ENCODE measurements around the gene FOXB1.

FOXB1 gene

DNA sequence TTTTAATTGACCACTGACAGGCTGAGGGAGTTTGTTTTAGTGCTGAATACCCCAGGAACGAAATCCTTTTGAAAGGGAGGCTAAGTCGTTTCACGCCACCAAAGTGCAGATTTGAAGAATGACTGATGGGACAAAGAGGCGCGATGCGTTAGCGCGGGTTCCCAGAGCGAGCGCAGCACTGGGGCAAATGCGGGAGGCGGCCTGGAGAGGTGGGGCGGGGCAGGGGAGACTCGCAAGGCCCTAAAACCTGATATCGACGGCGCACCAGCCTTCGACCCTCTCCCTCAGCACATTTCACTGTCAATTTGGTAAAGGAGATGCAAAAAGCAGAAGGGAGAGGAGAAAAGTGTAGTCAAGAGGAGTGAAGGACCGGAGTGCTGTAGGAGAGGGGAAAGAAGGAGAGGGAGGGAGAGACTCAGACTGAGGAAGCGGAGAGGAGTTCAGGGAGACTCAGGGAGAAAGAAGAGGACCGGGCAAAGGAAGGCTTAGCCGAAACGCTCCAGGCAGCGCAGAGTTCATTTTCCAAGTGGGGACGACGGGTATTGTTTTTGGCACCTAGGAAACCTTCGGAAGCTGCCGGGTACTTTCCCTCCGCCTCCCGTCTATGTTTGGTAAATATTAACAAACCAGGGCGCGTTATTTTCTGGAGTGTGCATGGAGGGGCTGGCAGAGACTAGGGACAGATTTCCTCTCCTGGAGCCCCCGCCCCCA lies 3.8 kb upstream of the FOXB1 start:
- Histone ChIP-seq H3K9me3 (ENCODE audit: insufficient read depth, low read depth, low read length) (no peaks in the 10 kb centered on the region), H3K27ac (ENCODE audit: low read length) (no peak overlapping the region), H3K4me3 (ENCODE audit: low read length) (peak overlapping the region; percentile 77), H3K4me1 (ENCODE audit: insufficient read depth, low read length) (peaks cover 38% of the 10 kb centered on the region; the same call in 1 of the 2 replicates), H3K27me3 (ENCODE audit: insufficient read depth, low read length) (peaks cover 98% of the 10 kb centered on the region), H3K9ac (ENCODE audit: low read depth, low read length) (peak overlapping the region; percentile 76; the same call in 1 of the 2 replicates), H3K36me3 (ENCODE audit: insufficient read depth, low read depth, low read length) (no peaks in the 10 kb centered on the region)

DNA sequence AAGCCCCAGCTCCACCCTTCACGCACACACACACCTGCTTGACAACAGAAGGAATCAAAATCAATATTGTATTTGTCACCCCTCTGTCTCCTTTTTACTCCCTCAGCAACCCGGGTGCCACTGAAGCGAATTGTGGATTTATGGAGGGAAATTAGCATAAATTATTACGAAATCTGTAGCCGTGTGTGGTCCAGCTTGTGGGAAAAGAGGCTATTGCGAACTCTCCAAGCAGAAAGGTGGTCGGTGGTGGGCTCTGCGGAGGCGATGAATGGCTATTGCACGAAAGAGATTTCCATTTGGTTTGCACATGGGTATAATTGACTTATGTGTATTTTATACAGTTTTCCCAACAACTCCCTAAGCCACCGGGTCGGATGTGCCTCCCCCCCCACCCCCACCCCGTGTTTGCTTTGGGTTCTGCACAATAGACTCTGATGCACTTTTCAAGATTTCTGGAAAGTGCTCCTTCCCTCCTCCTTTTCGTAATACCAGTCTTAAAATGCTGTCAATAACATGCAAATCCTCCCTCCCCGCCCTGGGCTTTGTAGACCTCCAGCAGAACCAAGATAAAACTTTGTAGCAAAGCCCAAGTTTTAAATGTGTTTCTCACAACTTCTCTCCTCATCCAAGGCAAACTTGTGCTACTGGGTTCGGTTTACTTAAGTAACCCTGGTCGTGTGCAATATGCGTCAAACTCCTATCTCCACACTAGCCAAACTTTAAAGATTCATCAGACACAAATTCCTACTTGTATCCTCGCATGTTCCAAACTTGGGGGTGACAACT lies 3.1 kb upstream of the FOXB1 start:
- Histone ChIP-seq H3K27ac (ENCODE audit: low read length) (no peak overlapping the region), H3K4me1 (ENCODE audit: insufficient read depth, low read length) (peaks cover 35% of the 10 kb centered on the region; the same call in 1 of the 2 replicates), H3K27me3 (ENCODE audit: insufficient read depth, low read length) (peaks cover 98% of the 10 kb centered on the region), H3K9ac (ENCODE audit: low read depth, low read length) (peak overlapping the region; percentile 34; the same call in 1 of the 2 replicates), H3K9me3 (ENCODE audit: insufficient read depth, low read depth, low read length) (no peaks in the 10 kb centered on the region), H3K4me3 (ENCODE audit: low read length) (peak overlapping the region; percentile 77), H3K36me3 (ENCODE audit: insufficient read depth, low read depth, low read length) (no peaks in the 10 kb centered on the region)

DNA sequence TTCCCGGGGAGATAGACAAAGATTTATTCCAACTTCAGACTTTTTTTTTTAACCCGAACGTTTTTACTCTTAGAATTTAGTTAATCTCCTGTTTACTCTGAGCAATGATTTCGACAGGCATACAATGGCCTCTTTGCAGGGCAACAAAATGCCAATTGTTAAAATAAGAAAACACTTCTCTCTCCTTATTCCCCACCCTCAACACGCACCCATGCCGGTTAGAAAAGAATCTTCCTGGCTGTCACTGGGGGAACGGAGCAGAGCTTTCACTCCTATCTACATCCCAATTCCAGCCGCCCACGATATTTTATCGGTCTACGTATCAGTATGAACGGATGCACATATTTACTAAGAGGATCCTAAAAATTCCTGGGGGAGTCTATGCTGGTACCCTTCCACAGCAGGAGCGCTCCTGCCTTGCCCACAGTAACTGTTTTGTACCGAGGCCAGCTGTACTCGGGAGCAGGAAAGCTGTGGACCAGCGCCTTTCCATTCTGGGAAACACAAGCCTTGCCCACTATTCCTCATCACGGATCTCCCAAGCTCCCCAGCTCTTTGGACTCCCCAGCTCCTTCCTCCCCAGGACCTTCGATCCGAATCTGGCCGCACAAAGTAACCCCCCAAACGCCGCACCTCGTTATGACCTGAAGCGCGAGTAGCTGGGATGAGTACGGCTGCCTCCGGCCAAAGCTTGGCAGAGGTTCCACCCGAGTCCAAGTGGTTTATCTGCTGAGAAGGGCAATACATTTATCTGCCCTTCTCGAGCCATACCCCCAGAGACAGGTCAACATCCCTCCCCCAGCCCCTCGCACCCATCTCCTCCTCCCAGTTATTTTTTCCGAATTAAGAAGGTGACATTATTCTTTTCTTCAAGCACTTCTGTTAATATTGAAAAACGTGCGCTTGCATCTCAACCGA lies 2.2 kb upstream of the FOXB1 start:
- H3K9me3 ChIP-seq (ENCODE audit: insufficient read depth, low read depth, low read length) = no peaks in the 10 kb centered on the region
- peaks cover 37% of the 10 kb centered on the region; the same call in 1 of the 2 replicates for H3K4me1 ChIP-seq (ENCODE audit: insufficient read depth, low read length)
- H3K27me3 ChIP-seq (ENCODE audit: insufficient read depth, low read length) = peaks cover 97% of the 10 kb centered on the region
- H3K4me3 ChIP-seq (ENCODE audit: low read length) = peak overlapping the region; percentile 77
- H3K9ac ChIP-seq (ENCODE audit: low read depth, low read length) = peak overlapping the region; percentile 34; the same call in 1 of the 2 replicates
- H3K36me3 ChIP-seq (ENCODE audit: insufficient read depth, low read depth, low read length) = no peaks in the 10 kb centered on the region
- no peak overlapping the region for H3K27ac ChIP-seq (ENCODE audit: low read length)

DNA sequence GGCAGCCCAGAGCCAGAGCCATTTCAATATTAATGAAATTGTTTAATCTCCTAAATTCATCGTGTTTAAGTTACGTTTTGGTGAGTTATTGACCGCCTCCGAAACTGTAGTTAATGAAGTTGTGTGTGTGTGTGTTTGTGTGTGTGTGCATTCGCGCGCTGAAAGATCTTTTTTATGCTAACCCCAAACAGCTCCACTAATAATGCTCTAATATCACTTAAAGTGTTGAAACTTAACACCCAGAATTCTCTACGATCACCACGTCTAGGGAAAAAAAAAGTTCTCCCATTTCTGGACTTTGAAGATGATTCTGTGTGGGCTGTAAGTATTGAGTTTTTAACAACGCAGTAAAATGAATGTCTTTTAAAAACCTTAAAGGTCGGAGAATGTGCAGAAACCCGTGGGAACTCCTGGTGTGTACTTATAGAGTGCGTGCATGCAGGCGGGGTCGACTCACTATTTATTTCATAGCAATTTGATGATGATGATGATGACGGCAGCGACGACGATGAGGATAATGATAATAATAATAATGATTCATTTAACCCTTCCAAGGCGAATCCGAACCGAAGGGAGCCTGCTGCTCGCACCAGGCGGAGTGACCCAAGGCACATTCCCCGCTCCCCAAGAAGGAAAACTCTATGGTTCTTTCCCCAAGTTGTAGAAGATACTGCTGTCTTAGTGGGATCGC lies 1.4 kb upstream of the FOXB1 start:
- H3K27me3 ChIP-seq (ENCODE audit: insufficient read depth, low read length) = peaks cover 95% of the 10 kb centered on the region
- H3K9me3 ChIP-seq (ENCODE audit: insufficient read depth, low read depth, low read length) = no peaks in the 10 kb centered on the region
- peaks cover 40% of the 10 kb centered on the region; the same call in 1 of the 2 replicates for H3K4me1 ChIP-seq (ENCODE audit: insufficient read depth, low read length)
- H3K27ac ChIP-seq (ENCODE audit: low read length) = no peak overlapping the region
- H3K4me3 ChIP-seq (ENCODE audit: low read length) = peak overlapping the region; percentile 77
- no peaks in the 10 kb centered on the region for H3K36me3 ChIP-seq (ENCODE audit: insufficient read depth, low read depth, low read length)
- H3K9ac ChIP-seq (ENCODE audit: low read depth, low read length) = peak overlapping the region; percentile 34; the same call in 1 of the 2 replicates

DNA sequence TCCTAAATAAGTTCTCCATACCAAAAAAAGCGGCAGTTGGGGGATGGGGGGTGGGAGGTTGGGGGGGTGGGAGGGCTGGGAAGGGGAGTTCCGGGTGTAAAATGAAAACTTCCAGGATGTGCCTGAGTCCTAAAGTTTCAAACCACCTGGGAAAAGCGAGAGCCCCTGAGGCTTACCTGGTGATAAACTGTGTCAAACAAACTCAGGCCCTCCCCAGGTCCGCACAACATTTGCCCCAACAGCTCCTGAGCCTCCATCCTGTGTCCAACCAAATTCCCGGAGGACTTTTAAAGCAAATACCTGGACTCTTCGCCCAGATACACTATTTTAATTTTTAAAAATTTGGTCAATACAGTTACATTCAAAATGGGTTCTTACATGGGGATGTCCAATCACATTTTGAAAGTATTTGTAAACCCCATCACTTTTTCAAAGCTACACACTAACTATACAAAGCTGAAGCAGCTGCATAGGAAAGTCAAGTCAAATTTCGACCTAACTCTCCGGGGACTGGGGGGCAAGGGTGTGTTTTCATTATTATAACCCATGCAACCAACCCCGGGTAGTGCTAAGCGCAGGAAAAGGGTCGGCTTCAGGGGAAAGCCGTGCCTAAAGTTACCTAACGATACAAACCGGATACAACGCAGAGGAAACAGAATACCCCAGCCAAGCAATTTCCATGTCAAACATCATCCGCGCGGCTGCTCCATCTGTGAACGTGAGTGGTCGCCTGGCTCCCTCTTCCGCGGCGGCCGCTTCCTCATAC lies 685 bp upstream of the FOXB1 start:
- Histone ChIP-seq H3K9ac (ENCODE audit: low read depth, low read length) (peak overlapping the region; percentile 17; the same call in 1 of the 2 replicates), H3K9me3 (ENCODE audit: insufficient read depth, low read depth, low read length) (no peaks in the 10 kb centered on the region), H3K27me3 (ENCODE audit: insufficient read depth, low read length) (peaks cover 95% of the 10 kb centered on the region), H3K4me3 (ENCODE audit: low read length) (peak overlapping the region; percentile 77), H3K27ac (ENCODE audit: low read length) (no peak overlapping the region), H3K36me3 (ENCODE audit: insufficient read depth, low read depth, low read length) (no peaks in the 10 kb centered on the region), H3K4me1 (ENCODE audit: insufficient read depth, low read length) (peaks cover 40% of the 10 kb centered on the region; the same call in 1 of the 2 replicates)

DNA sequence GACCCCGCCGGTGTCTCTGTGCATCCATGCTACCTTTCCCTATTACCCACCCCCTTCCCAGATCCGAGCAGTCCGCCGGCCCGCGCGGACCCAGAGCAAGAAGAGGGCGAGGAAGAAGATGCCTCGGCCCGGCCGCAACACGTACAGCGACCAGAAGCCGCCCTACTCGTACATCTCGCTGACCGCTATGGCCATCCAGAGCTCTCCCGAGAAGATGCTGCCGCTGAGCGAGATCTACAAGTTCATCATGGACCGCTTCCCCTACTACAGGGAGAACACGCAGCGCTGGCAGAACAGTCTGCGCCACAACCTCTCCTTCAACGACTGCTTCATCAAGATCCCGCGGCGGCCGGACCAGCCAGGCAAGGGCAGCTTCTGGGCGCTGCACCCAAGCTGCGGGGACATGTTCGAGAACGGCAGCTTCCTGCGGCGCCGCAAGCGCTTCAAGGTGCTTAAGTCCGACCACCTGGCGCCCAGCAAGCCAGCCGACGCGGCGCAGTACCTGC lies 788 bp downstream of the FOXB1 start:
- H3K27ac ChIP-seq (ENCODE audit: low read length) = no peak overlapping the region
- peak overlapping the region; percentile 74 for H3K4me3 ChIP-seq (ENCODE audit: low read length)
- peaks cover 91% of the 10 kb centered on the region for H3K27me3 ChIP-seq (ENCODE audit: insufficient read depth, low read length)
- peak overlapping the region; percentile 60; the same call in 1 of the 2 replicates for H3K9ac ChIP-seq (ENCODE audit: low read depth, low read length)
- H3K4me1 ChIP-seq (ENCODE audit: insufficient read depth, low read length) = peaks cover 46% of the 10 kb centered on the region; the same call in 1 of the 2 replicates
- no peaks in the 10 kb centered on the region for H3K9me3 ChIP-seq (ENCODE audit: insufficient read depth, low read depth, low read length)
- no peaks in the 10 kb centered on the region for H3K36me3 ChIP-seq (ENCODE audit: insufficient read depth, low read depth, low read length)

DNA sequence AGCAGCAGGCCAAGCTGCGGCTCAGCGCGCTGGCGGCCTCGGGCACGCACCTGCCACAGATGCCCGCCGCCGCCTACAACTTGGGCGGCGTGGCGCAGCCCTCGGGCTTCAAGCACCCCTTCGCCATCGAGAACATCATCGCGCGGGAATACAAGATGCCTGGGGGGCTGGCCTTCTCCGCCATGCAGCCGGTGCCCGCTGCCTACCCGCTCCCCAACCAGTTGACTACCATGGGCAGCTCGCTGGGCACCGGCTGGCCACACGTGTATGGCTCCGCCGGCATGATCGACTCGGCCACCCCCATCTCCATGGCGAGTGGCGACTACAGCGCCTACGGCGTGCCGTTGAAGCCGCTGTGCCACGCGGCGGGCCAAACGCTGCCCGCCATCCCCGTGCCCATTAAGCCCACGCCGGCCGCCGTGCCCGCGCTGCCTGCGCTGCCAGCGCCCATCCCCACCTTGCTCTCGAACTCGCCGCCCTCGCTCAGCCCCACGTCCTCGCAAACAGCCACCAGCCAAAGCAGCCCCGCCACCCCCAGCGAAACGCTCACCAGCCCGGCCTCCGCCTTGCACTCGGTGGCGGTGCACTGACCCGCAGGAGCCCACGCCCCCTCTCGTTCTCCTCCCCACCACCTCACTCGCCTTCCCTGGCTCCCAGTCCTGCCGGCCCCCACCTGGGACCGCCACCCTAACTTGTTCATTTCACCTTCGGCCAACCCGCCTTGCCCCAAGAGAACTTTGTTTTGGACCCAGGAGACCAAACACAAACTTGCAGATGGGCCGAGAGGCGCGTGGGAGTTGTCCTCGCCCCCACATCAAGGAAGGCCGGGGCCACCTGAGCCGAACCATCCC lies 1.5 kb downstream of the FOXB1 start:
- Histone ChIP-seq H3K27me3 (ENCODE audit: insufficient read depth, low read length) (peaks cover 91% of the 10 kb centered on the region), H3K4me1 (ENCODE audit: insufficient read depth, low read length) (peaks cover 50% of the 10 kb centered on the region; the same call in 1 of the 2 replicates), H3K9ac (ENCODE audit: low read depth, low read length) (peak overlapping the region; percentile 60; the same call in 1 of the 2 replicates), H3K4me3 (ENCODE audit: low read length) (peak overlapping the region; percentile 74), H3K36me3 (ENCODE audit: insufficient read depth, low read depth, low read length) (no peaks in the 10 kb centered on the region), H3K9me3 (ENCODE audit: insufficient read depth, low read depth, low read length) (no peaks in the 10 kb centered on the region), H3K27ac (ENCODE audit: low read length) (no peak overlapping the region)

GRCh38 chr15:60006203-60006862 lies 2.2 kb downstream of the FOXB1 start:
- H3K4me1 ChIP-seq (ENCODE audit: insufficient read depth, low read length) = peaks cover 51% of the 10 kb centered on the region; the same call in 1 of the 2 replicates
- H3K9me3 ChIP-seq (ENCODE audit: insufficient read depth, low read depth, low read length) = no peaks in the 10 kb centered on the region
- peaks cover 84% of the 10 kb centered on the region for H3K27me3 ChIP-seq (ENCODE audit: insufficient read depth, low read length)
- peak overlapping the region; percentile 74 for H3K4me3 ChIP-seq (ENCODE audit: low read length)
- no peaks in the 10 kb centered on the region for H3K36me3 ChIP-seq (ENCODE audit: insufficient read depth, low read depth, low read length)
- peak overlapping the region; percentile 60; the same call in 1 of the 2 replicates for H3K9ac ChIP-seq (ENCODE audit: low read depth, low read length)
- H3K27ac ChIP-seq (ENCODE audit: low read length) = no peak overlapping the region

- Histone ChIP-seq H3K9ac (ENCODE audit: low read depth, low read length) (peak overlapping the region; percentile 57; the same call in 1 of the 2 replicates), H3K27me3 (ENCODE audit: insufficient read depth, low read length) (peaks cover 78% of the 10 kb centered on the region), H3K9me3 (ENCODE audit: insufficient read depth, low read depth, low read length) (no peaks in the 10 kb centered on the region), H3K36me3 (ENCODE audit: insufficient read depth, low read depth, low read length) (no peaks in the 10 kb centered on the region), H3K4me3 (ENCODE audit: low read length) (peak overlapping the region; percentile 74), H3K4me1 (ENCODE audit: insufficient read depth, low read length) (peaks cover 51% of the 10 kb centered on the region; the same call in 1 of the 2 replicates), H3K27ac (ENCODE audit: low read length) (no peak overlapping the region)
These were observed 2.8 kb downstream of the FOXB1 start for GRCh38 chr15:60006873-60007272.
